Uterus (tissue), 4 donors: ENCODE measurements around the gene FAM118A. TPM values are rescaled to one million over a fixed set of nuclear protein-coding genes. Genes with fewer than 3 reads are reported as not detected.

ENCODE experiments used
- DNase-seq, 2 donors: peaks; one replicate each; pipeline ENCODE4 v3.0.0-alpha.2; 2019 to 2020
- H3K27ac ChIP-seq, 2 donors: fragments of 200-600 bp; sonication (generic); 1 replicate in 1 of 2; 2 replicates in 1 of 2; pipeline ENCODE4 v1.5.1; 2016 to 2018
- H3K27me3 ChIP-seq, 2 donors: fragments of 200-600 bp; sonication (generic); one replicate each; pipeline ENCODE4 v1.5.1; 2018 to 2019; ENCODE audit warnings: control low read depth in 1 of 2
- H3K36me3 ChIP-seq, 2 donors: fragments of 200-600 bp; sonication (generic); one replicate each; pipeline ENCODE4 v1.5.1; 2019; ENCODE audit warnings: control low read depth in 1 of 2
- H3K4me1 ChIP-seq, 2 donors: fragments of 200-600 bp; sonication (generic); one replicate each; pipeline ENCODE4 v1.5.1; 2018 to 2019; ENCODE audit warnings: control low read depth in 1 of 2
- H3K4me3 ChIP-seq, 2 donors: fragments of 200-600 bp; sonication (generic); 1 replicate in 1 of 2; 2 replicates in 1 of 2; pipeline ENCODE4 v1.5.1; 2018 to 2019; ENCODE audit warnings: mild to moderate bottlenecking in 1 of 2
- H3K9me3 ChIP-seq, 2 donors: fragments of 200-600 bp; sonication (generic); one replicate each; pipeline ENCODE4 v1.5.1; 2019; ENCODE audit warnings: control low read depth in 1 of 2
- POLR2A ChIP-seq, 2 donors: fragments of 450-650 bp; IDR thresholded peaks; one replicate each; pipeline ENCODE4 v1.6.1; 2016; ENCODE audit warnings: antibody characterized with exemption in 2 of 2, mild to moderate bottlenecking in 1 of 2, moderate library complexity in 1 of 2
- intact Hi-C: fragments of 100-400 bp; cut with DNase I; formaldehyde crosslinking; loops from one replicate; pipeline ENCODE4 v1.15.1; 2023; ENCODE audit warnings: low total_unique reads
- total RNA-seq, 4 donors: library from RNA; depleted of rRNA in 3 of 4; stranded (reverse); fragments of >200 nt in 3 of 4; gene quantifications; one replicate each; pipeline versions ENCODE4 v1.1.0 to v1.2.4, GENCODE V29; 2014 to 2023
- TF ChIP-seq, protein P1 (sequence below), 4 experiments: fragments of 200-600 bp in 2 of 4; fragments of 450-650 bp in 2 of 4; sonication (generic) in 2 of 4; IDR thresholded peaks; one replicate each; pipeline ENCODE4 v1.5.1; 2016 to 2019; ENCODE audit warnings: antibody characterized with exemption in 4 of 4, mild to moderate bottlenecking in 2 of 4, moderate library complexity in 1 of 4
- donor health status: DM: yes; HTN: yes; CAD: no.

The FAM118A gene
- total RNA-seq, 4 donors from 2014 or later, result 16.5 to 97.9 (median 46.7) TPM

DNA sequence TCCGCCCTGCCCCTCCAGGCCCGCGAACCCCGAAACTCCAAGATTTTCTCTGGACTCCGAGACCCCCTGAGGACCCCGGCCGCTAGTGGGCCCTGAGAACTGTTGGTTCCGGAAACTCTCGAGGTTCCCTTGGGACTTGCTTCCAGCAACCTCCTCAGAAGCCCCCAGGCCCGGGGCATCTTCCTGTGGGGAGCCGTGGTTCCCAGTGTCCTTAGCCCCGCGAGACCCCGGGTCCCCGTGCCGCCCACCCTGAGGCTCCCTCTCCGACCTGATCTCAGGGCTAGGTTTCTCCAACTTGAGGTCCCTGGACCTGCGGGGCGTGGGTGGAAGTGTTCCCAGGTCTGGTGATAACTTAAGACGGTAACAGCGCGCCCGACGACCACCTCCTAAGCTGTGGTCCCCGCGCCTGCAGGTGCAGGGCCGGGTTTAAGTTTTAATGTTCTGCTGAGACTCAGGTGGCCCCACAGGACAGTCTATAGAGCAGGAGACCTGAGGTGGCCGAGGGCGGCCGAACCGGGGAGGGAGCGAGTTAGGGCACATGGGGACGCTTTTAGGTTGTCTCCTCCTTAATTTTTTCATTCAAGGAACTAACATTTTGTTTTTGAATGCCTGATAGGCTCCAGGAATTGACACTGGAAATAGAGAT lies 720 bp downstream of the FAM118A start:
- no peaks in the 10 kb centered on the region for H3K36me3 ChIP-seq
- peaks cover 0 to 11% of the 10 kb centered on the region in 2 donors for H3K4me1 ChIP-seq
- DNase-seq, result peak in 1 of 2 donors; percentile 38
- H3K4me3 ChIP-seq, result peak overlapping the region; percentile 52 to 93
- TF ChIP-seq POLR2A (IDR thresholded peaks at IDR 0.05), result no peak
- TF ChIP-seq, protein P1, sequence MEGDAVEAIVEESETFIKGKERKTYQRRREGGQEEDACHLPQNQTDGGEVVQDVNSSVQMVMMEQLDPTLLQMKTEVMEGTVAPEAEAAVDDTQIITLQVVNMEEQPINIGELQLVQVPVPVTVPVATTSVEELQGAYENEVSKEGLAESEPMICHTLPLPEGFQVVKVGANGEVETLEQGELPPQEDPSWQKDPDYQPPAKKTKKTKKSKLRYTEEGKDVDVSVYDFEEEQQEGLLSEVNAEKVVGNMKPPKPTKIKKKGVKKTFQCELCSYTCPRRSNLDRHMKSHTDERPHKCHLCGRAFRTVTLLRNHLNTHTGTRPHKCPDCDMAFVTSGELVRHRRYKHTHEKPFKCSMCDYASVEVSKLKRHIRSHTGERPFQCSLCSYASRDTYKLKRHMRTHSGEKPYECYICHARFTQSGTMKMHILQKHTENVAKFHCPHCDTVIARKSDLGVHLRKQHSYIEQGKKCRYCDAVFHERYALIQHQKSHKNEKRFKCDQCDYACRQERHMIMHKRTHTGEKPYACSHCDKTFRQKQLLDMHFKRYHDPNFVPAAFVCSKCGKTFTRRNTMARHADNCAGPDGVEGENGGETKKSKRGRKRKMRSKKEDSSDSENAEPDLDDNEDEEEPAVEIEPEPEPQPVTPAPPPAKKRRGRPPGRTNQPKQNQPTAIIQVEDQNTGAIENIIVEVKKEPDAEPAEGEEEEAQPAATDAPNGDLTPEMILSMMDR (IDR thresholded peaks at IDR 0.05), result no peak
- peak overlapping the region; percentile 69 to 81 for H3K27ac ChIP-seq
- no peaks in the 10 kb centered on the region for H3K27me3 ChIP-seq
- H3K9me3 ChIP-seq, result no peaks in the 10 kb centered on the region
- intact Hi-C loops, result no loop called here

DNA sequence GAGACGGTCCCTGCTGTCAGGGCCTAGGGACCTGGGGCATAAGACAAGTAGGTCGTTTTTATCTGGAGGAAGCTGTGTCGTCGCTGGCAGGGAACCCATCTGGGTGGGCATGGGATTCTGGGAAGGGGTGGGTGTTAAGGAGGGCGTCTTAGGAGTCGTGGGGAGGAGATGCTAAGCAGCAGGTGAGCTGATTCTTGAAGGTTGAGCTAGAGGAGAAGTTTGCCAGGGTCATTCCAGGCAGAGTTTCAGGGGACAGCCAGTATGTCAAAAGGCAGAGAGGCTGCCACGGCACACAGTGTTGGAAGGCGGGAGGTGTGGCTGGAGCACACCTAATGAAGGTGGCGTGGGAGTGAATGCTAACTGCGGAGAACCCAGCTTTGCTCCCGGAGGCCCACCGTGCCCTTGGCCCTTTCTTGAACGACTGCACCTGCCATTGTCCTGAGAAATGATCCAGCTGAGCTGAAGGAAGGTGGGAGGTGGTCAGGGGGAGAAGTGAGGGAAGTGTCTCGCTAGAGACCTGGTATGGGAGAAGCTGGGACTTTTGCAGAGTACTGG lies 1.3 kb downstream of the FAM118A start:
- peaks cover 0 to 11% of the 10 kb centered on the region in 2 donors for H3K4me1 ChIP-seq
- peak overlapping the region; percentile 52 to 93 for H3K4me3 ChIP-seq
- intact Hi-C loops, result no loop called here
- H3K27ac ChIP-seq, result peak overlapping the region; percentile 69 to 81
- H3K9me3 ChIP-seq, result no peaks in the 10 kb centered on the region
- TF ChIP-seq, protein P1 (IDR thresholded peaks at IDR 0.05), result no peak
- TF ChIP-seq POLR2A (IDR thresholded peaks at IDR 0.05), result no peak
- DNase-seq, result no peak
- no peaks in the 10 kb centered on the region for H3K36me3 ChIP-seq
- H3K27me3 ChIP-seq, result no peaks in the 10 kb centered on the region

DNA sequence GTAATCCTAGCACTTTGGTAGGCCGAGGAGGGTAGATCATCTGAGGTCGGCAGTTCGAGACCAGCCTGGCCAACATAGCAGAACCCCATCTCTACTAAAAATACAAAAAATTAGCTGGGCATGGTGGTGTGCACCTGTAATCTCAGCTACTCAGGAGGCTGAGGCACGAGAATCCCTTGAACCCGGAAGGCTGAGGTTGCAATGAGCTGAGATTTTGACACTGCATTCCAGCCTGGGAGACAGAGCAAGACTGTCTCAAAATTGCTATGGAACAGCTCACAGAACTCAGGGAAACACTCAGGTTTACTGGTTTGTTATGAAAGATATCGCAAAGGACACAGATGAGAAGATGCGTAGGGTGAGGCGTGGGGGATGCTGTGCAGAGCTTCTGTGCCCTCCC lies 2.7 kb downstream of the FAM118A start:
- intact Hi-C loops, result no loop called here
- Histone ChIP-seq H3K27ac (no peak overlapping the region), H3K4me1 (peaks cover 0 to 11% of the 10 kb centered on the region in 2 donors), H3K36me3 (no peaks in the 10 kb centered on the region), H3K27me3 (no peaks in the 10 kb centered on the region), H3K9me3 (no peaks in the 10 kb centered on the region), H3K4me3 (no peak overlapping the region)
- no peak for DNase-seq
- TF ChIP-seq, protein P1 (IDR thresholded peaks at IDR 0.05), result no peak
- TF ChIP-seq POLR2A (IDR thresholded peaks at IDR 0.05), result no peak

DNA sequence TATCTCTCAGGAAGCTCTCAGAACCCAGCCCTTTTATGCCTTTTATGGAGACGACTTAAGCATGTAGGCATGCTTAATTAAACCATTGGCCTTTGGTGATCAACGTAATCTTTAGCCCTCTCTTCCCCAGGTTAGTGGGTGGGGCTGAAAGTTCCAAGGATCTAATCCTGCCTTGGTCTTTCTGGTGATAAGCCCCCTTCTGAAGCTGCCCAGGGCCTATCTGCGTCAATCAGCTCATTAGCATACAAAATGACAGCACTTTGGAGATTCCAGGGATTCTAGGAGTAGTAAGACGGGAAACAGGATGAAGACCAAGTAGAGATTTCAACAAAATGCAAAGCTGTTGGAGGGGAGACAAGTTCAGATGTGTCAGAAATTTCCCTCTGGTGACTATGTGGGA lies 3.1 kb downstream of the FAM118A start:
- no peaks in the 10 kb centered on the region for H3K9me3 ChIP-seq
- no peaks in the 10 kb centered on the region for H3K36me3 ChIP-seq
- no peaks in the 10 kb centered on the region for H3K27me3 ChIP-seq
- no peak overlapping the region for H3K27ac ChIP-seq
- intact Hi-C loops, result no loop called here
- H3K4me3 ChIP-seq, result no peak overlapping the region
- peaks cover 0 to 11% of the 10 kb centered on the region in 2 donors for H3K4me1 ChIP-seq
- TF ChIP-seq POLR2A (IDR thresholded peaks at IDR 0.05), result no peak
- TF ChIP-seq, protein P1 (IDR thresholded peaks at IDR 0.05), result no peak
- no peak for DNase-seq

DNA sequence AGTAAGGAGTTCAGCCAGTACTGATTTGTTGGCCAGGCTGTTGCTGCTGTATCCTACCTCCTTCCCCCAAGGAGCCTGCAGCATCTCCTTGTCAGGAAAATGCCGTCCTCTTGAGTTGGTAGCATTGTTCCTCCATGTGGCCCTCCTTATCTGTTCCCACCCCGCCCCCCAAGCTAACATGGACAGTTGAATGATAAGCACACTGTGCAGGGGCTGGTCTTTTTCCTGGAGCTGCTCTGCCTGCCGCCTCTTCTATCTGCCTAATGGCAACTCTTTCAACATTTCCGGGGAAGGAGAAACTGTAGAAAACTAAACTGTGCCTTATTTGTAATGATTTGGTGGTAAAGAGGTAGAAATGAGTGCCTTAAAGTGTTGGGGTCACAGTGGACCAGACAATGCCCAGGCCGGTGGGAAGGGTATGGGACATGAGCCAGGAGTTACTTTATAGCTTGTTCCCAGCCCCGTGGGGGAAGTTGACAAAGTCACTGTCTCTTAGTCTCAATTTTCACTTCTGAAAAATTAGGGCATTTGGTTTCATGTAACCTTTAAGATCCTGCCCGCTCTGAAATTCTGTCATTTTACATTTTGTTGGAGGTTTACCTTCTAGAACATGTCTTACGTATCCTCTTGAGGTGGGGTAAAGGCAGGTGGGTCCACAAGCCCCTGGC lies 4.5 kb downstream of the FAM118A start:
- TF ChIP-seq, protein P1 (IDR thresholded peaks at IDR 0.05), result no peak
- no peak for TF ChIP-seq POLR2A (IDR thresholded peaks at IDR 0.05)
- no peaks in the 10 kb centered on the region for H3K36me3 ChIP-seq
- H3K4me3 ChIP-seq, result no peak overlapping the region
- H3K27me3 ChIP-seq, result no peaks in the 10 kb centered on the region
- no peaks in the 10 kb centered on the region for H3K9me3 ChIP-seq
- intact Hi-C loops, result no loop called here
- H3K4me1 ChIP-seq, result peaks cover 0 to 11% of the 10 kb centered on the region in 2 donors
- H3K27ac ChIP-seq, result no peak overlapping the region
- no peak for DNase-seq
